ENCODE measurements around the gene NECTIN3. TPM values are rescaled to one million over a fixed set of nuclear protein-coding genes. Genes with fewer than 3 reads are reported as not detected.

The NECTIN3 gene
- total and polyA plus RNA-seq, 4 donors, result 9.0 to 31.8 (median 15.3) TPM

GRCh38 chr3:111080413-111080812 is 8.8 kb downstream of the NECTIN3 start:
- no peak overlapping the region for H3K27ac ChIP-seq (ENCODE audit: low read depth in 1 of 2, low read length in 2 of 2)
- 26% methylated on average over 1 of the region's 1 CpG for WGBS
- DNase-seq (ENCODE audit: low spot score), result no peak
- no peaks in the 10 kb centered on the region for H3K27me3 ChIP-seq (ENCODE audit: control insufficient read depth in 4 of 4, insufficient read depth in 4 of 4, low read length in 3 of 4)
- no peak overlapping the region for H3K4me3 ChIP-seq (ENCODE audit: low read depth in 1 of 3, low read length in 3 of 3)
- H3K9me3 ChIP-seq (ENCODE audit: control insufficient read depth in 4 of 4, low read length in 3 of 4), result no peaks in the 10 kb centered on the region
- H3K9ac ChIP-seq (ENCODE audit: low read depth in 1 of 2, low read length in 2 of 2), result no peak overlapping the region
- H3K36me3 ChIP-seq (ENCODE audit: control insufficient read depth in 4 of 4, insufficient read depth in 3 of 4, low read depth in 1 of 4, low read length in 3 of 4), result no peaks in the 10 kb centered on the region
- peaks cover 3 to 18% (median 11%) of the 10 kb centered on the region in 4 donors for H3K4me1 ChIP-seq (ENCODE audit: control insufficient read depth in 4 of 4, insufficient read depth in 4 of 4, low read length in 3 of 4)
- TF ChIP-seq MAX (IDR thresholded peaks at IDR 0.05), result no peak
- TF ChIP-seq, protein P1, sequence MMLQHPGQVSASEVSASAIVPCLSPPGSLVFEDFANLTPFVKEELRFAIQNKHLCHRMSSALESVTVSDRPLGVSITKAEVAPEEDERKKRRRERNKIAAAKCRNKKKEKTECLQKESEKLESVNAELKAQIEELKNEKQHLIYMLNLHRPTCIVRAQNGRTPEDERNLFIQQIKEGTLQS (IDR thresholded peaks at IDR 0.05), result no peak
- TF ChIP-seq RAD21 (IDR thresholded peaks at IDR 0.05), result peak; percentile 78
- TF ChIP-seq HNF4G (IDR thresholded peaks at IDR 0.05), result no peak
- TF ChIP-seq JUND (IDR thresholded peaks at IDR 0.05), result no peak
- TF ChIP-seq GABPA (IDR thresholded peaks at IDR 0.05 in 1 of 2, conservative IDR thresholded peaks at IDR 0.05 in 1 of 2), result no peak
- TF ChIP-seq TAF1 (conservative IDR thresholded peaks at IDR 0.05), result no peak
- TF ChIP-seq CTCF (IDR thresholded peaks at IDR 0.05; ENCODE audit: low read depth, low read length, missing input control), result peak; percentile 38

DNA sequence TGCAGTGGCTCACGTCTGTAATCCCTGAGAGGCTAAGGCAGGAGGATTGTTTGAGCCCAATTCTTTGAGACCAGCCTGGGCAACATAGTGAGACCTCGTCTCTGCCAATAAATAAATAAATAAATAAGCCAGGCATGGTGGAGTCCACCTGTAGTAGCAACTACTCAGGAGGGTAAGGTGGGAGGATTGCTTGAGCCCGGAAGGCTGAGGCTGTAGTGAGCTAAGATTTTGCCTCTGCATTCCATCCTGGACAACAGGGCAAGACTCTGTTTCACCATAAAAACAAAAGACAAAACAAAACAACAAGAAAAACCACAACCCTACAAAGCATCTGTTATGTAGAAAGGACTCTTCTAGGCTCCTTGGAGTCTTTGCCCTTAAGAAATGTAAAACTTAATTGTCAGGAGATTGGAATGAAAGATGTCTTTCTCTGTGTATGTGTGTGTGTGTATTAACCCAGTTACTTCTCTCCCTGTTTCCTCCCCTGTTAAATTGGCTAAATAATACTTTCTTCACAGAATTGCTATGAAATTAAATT is 9.5 kb downstream of the NECTIN3 start:
- H3K27ac ChIP-seq (ENCODE audit: low read depth in 1 of 2, low read length in 2 of 2), result no peak overlapping the region
- DNase-seq (ENCODE audit: low spot score), result no peak
- 90% methylated on average over 3 of the region's 3 CpGs for WGBS
- H3K36me3 ChIP-seq (ENCODE audit: control insufficient read depth in 4 of 4, insufficient read depth in 3 of 4, low read depth in 1 of 4, low read length in 3 of 4), result no peaks in the 10 kb centered on the region
- H3K9me3 ChIP-seq (ENCODE audit: control insufficient read depth in 4 of 4, low read length in 3 of 4), result no peaks in the 10 kb centered on the region
- H3K27me3 ChIP-seq (ENCODE audit: control insufficient read depth in 4 of 4, insufficient read depth in 4 of 4, low read length in 3 of 4), result no peaks in the 10 kb centered on the region
- no peak for TF ChIP-seq RAD21 (IDR thresholded peaks at IDR 0.05)
- no peak for TF ChIP-seq TAF1 (conservative IDR thresholded peaks at IDR 0.05)
- TF ChIP-seq SP1 (IDR thresholded peaks at IDR 0.05), result no peak
- no peak for TF ChIP-seq FOXA1 (IDR thresholded peaks at IDR 0.05)
- no peak for TF ChIP-seq EGR1 (IDR thresholded peaks at IDR 0.05; ENCODE audit: low read depth in 2 of 2)
- TF ChIP-seq NR2F2 (IDR thresholded peaks at IDR 0.05), result no peak
- TF ChIP-seq MAX (IDR thresholded peaks at IDR 0.05), result no peak
- no peak for TF ChIP-seq FOXA2 (IDR thresholded peaks at IDR 0.05)
- no peak for TF ChIP-seq GABPA (IDR thresholded peaks at IDR 0.05 in 1 of 2, conservative IDR thresholded peaks at IDR 0.05 in 1 of 2)
- no peak for TF ChIP-seq CTCF (IDR thresholded peaks at IDR 0.05; ENCODE audit: low read depth, low read length, missing input control)
- TF ChIP-seq HNF4G (IDR thresholded peaks at IDR 0.05), result no peak
- TF ChIP-seq, protein P1 (IDR thresholded peaks at IDR 0.05), result no peak
- peaks cover 3 to 18% (median 9%) of the 10 kb centered on the region in 4 donors for H3K4me1 ChIP-seq (ENCODE audit: control insufficient read depth in 4 of 4, insufficient read depth in 4 of 4, low read length in 3 of 4)
- no peak overlapping the region for H3K4me3 ChIP-seq (ENCODE audit: low read depth in 1 of 3, low read length in 3 of 3)
- H3K9ac ChIP-seq (ENCODE audit: low read depth in 1 of 2, low read length in 2 of 2), result no peak overlapping the region

Data from liver (tissue), 9 donors.